ENCODE results near the gene OR52I2.
A peak's percentile ranks its signal among the peaks of the same experiment; 100 is the strongest.

OR52I2 gene

GRCh38 chr11:4607781-4608666 is 26.5 kb downstream of the OR52I2 start, which contains the start of gene TRIM68:
TSS of gene TRIM68 (minus strand) at chr11:4608231. CDS start at chr11:4605504, 2,727 bp downstream.
- peak; percentile 86 to 88 for DNase-seq (ENCODE audit: low read depth in 2 of 2)

GRCh38 chr11:4610258-4610935 is 28.9 kb downstream of the OR52I2 start:
- no peak for DNase-seq (ENCODE audit: low read depth in 2 of 2)

DNA sequence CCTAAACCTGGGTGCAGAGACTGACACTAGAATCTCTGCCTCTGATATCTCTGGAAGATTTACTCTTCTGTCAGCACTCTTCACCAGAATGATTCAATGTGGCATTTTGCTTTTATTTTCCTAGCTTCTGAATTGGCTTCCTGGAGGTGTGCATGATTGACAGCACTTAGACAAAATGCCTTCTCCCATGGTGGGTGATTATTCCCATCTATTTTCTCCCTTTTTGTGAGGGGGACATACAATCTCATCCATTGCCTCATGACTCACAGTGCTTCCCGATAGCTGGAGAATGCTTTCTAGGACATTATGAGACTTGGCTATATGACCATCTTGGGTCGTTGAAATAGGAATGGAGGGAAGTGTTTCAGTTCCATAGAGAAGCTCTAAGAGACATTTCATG is 30.4 kb downstream of the OR52I2 start:
- no peak for DNase-seq (ENCODE audit: low read depth in 2 of 2)

- no peak for DNase-seq (ENCODE audit: low read depth in 2 of 2)
These were observed 34.4 kb downstream of the OR52I2 start for GRCh38 chr11:4615856-4616444.

GRCh38 chr11:4619514-4619913 is 38.0 kb downstream of the OR52I2 start:
- no peak for DNase-seq (ENCODE audit: low read depth in 2 of 2)

DNA sequence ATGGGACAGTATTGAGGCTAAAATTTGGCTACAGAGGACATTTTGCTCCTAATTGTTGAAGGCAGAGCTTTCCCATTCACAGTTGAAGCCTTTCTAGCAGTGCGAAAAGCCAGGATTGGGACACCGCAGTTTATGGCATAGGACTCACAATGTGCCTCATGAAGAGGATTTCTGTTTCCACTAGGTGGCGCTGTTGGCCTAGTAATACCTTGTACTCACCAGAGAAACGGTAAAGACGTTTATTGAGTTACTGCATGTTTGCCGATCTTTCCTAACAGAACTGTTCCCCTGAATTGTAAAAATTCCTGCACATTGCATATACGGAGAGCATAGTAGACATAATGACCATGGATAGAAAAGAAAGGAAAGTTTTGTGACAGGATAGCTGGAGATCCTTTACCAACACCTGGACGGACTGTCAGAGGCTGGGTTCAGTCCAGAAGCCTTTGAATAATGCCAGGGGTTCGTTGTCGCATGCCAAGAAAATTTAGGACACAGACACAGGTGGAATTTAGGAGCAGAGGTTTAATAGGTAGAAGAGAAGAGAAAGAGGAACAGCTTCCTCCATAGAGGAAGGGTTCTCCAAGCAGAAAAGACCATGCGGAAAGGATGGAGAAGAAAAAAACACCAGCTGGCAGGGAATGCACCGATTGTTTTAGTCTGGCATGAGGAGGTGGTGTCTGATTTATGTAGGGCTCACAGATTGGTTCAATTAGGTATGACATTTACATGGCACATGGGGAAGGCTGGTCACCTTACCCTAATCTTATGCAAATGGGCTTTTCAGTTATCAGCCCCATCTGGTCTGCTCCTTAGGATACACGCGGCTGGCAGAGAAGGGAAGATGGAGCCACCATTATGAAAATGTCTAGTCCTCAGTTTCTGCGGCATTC is 44.9 kb downstream of the OR52I2 start:
- DNase-seq (ENCODE audit: low read depth in 2 of 2): peak in 1 of 2 donors; percentile 5

DNA sequence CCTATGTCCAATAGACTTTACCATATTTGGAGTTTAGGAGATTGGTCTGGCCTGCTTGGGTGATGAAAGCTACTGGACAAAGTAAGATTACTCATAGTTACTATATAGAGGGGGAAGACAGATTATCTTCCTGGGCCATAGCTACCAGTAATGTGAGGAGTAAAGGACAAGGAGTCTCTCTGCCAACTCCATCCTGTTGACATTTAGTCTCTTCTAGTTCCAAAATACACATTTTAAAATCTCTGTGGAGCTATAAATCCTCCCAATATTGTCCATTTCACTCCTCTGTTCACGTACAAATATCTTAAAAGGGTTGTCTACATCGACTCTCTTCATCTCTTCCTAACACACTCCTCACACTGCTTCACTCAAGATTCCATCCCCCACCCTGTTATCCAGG is 54.6 kb downstream of the OR52I2 start:
- no peak for DNase-seq (ENCODE audit: low read depth in 2 of 2)

DNA sequence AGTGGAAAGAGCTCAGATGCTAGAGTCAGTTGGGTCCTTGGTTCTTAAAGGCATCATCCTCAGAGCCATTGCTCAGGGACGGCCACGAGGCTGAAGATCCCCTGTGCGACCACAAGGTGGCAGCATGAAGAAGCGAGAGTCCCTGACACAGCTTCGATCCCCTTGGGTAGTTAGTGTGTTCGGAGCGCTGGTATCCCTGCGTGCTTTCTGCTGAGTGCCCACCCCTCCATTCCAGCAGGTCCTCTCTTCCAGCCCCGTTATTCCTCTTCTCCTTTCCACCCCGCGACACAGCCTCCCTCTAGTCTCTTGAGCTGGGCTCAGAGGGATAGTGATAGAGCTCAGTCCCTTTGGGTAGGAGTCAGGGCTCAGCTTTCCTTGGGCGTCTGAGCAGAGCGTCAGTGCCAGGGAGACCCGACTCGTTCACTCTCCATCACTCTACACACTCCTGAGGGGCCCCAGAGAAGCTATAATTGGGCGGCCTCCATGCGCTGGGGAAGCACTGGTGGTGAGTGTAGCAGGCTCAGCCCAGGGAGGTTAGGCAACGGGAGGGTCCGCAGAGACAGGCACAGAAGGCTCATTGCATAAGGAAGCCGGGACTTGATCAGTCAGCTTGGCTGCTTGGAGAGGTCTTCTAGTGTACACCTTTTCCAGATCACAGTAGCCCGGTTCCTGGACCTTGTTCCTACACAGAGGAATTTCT is 55.6 kb downstream of the OR52I2 start, which contains the start of gene OR51D1:
Gene OR51D1, plus strand, starts transcription at position 516 of the 700 bp plus-strand sequence. CDS start 2,314 bp downstream, outside the sequence.
- DNase-seq (ENCODE audit: low read depth in 2 of 2): peak; percentile 30 to 41

DNA sequence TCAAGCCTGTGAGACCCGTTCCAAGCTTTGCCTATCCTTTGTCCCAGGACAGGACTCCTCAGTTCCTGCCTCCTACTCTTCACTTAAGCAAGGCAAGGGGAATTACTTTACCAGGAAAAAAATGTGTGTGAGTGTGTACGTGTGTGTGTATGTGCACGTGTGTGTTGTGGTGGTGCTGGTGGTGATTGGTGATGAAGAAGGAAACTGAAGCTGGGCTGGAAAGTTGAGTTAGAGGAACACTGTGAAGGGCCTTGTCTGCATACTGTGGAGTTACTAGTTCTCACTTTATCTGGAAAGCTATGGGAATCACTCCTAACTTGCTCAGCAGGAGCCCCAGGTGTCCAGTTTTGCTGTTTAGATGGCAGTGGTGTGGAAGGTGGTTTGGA is 56.1 kb downstream of the OR52I2 start:
- DNase-seq (ENCODE audit: low read depth in 2 of 2): no peak

- DNase-seq (ENCODE audit: low read depth in 2 of 2): no peak
These were observed 58.4 kb downstream of the OR52I2 start for GRCh38 chr11:4639931-4640330.

- no peak for DNase-seq (ENCODE audit: low read depth in 2 of 2)
These were observed 60.0 kb downstream of the OR52I2 start for GRCh38 chr11:4641501-4641900.

- DNase-seq (ENCODE audit: low read depth in 2 of 2): no peak
These were observed 60.5 kb downstream of the OR52I2 start for GRCh38 chr11:4642043-4642442.
